NCI-H146 treated with DMSO at 0.1 percent for 48 hours (cell line): ENCODE data around the gene SERPINB1.
"Not testable (repeated sequence)": the region's sequence is repeated elsewhere in the genome, so short reads cannot be mapped to it uniquely, and the experiment has no call there.

Source experiments
- DNase-seq: peaks from one replicate; lab custom pipeline; 2025; ENCODE audit not compliant: unreplicated experiment; lab: John Stamatoyannopoulos, UW

Gene SERPINB1

DNA sequence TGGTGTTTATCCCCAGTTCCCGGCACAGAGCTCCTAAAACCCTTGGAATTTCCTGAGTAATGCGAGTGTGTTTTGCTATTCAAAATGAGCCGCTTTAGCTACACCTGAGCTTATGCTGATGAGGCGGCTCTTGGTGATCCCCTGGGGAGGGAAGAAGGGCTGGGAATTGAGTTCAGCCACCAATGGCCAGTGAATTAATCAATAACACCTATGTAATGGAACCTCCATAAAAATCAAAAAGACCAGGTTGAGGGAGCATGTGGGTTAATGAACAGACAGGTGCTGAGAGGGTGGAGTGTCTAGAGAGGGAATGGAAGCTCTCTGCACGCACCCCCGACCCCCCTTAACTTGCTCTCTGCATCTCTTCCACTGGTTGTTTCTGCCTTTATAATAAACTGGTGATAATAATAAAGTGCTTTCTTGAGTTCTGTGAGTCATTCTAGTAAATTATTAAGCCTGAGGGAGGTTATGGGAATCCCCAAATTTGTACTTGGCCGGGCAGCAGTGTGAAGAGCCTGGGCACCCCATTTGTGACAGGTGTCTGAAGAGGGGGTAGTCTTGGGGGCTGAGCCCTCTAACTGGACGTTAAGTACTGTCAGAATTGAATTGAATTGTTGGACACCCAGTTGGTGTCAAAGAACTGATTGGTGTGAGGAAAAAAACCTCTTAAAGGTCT is 24.6 kb upstream of the SERPINB1 start:
- DNase-seq: no peak

DNA sequence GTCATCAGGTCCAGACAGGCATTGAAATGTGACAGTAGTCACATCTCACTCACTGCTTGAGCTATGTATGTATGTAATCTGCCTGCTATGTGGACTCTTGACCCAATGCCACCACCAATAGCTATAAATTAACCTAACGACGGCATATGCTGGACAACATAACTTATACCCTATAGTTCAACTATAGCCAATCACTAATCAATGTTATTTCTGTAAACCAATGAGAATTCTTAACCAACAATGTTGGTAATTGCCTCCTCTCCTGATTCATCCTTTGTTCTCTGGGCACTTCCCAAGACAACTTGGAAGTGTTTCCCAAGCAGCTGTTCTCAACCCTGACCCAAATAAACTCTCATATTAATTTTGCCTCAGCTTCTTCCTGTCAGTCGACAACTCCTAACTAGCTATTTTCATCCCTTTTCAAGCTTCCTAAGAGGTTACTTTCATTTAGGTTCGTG is 24.1 kb upstream of the SERPINB1 start:
- DNase-seq: no peak

DNA sequence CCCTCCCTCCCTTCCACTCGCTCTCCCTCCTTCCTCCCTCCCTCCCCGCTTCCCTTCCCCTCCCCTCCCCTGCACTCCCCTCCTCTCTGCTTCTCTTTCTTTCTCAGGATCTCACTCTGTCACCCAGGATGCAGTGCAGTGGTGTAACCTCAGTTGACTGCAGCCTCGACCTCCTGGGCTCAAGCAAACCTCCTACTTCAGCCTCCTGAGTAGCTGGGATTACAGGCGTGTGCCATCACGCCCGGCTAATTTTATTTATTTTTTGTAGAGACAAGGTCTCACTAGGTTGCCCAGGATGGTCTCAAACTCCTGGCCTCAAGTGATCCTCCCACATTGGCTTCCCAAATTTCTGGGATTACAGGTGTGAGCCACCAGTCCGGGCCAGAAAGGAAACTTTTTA is 23.6 kb upstream of the SERPINB1 start:
- DNase-seq: no peak

DNA sequence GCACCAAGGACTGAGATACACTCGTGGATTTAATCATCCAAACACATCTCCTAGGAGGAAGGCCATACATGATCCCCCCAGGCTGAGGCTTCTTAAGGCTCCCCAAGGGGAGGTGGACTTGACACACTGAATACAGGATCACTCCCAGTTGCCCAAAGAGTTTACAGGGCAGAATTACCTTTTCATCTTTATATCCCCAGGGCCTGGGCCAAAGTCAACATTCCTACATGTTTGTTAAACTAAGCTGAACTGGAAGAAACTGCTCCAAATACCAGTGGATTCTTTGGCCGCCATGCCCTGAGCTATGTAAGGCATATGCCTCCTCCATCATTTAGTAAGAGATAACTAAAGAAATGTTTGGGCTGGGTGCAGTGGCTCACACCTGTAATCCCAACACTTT is 22.2 kb upstream of the SERPINB1 start:
- DNase-seq: no peak

DNA sequence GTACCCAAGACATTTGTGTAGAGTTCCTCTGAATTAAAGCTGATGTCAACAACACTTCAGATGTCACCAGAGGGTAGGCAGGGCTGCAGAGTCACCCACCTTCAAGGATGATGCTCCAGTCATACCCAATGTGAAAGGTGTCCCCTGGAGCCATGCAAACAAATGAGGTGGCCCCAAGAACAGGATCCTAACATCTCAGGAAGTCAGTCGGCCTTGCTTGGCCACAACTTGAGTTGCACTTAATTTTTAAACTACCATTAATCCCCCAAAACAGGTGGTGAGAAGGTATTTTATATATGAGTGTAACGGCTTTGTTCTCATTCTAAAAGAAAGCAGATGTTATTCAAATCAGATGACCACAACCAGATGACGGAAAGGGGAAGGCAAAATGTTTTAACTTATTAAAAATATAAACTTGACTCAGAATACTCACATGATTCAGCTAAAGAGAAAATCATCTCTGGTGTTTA is 21.1 kb upstream of the SERPINB1 start:
- DNase-seq: no peak

DNA sequence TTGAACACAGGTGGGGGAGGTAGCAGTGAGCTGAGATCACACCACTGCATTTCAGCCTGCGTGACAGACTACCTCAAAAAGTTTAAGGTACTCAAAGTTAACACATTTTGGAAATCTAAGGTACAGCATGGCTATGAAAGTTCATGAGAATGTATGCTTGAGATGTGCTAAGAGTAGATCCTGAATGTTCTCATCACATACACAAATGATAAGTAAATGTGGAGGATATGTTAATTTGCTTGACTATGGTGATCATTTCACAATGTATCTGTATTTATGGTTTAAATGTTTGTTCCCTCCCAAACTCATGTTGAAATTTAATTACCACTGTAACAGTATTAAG is 20.1 kb upstream of the SERPINB1 start:
- no peak for DNase-seq

DNA sequence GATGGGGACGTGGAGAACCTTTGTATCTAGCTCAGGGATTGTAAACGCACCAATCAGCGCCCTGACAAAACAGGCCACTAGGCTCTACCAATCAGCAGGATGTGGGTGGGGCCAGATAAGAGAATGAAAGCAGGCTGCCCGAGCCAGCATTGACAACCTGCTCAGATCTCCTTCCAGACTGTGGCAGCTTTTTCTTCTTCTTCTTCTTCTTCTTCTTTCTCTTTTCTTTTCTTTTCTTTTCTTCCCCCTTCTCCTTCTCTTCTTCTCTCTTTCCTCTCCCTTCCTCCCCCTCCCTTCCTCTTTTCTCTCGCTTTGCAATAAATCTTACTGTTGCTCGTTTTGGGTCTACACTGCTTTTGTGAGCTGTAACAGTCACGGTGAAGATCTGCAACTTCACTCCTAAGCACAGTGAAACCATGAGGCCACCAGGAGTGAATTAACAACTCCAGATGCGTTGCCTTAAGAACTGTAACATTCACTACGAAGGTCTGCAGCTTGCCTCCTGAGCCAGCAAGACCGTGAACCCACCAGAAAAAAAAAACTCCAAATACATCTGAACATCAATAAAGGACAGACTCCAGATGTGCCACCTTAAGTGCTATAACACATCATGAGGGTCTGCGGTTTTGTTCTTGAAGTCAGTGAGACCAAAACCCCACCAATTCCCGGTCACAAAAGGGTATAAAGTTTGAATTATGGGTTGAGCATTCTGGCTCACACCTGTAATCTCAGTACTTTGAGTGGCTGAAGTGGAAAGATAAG is 19.6 kb upstream of the SERPINB1 start:
- no peak for DNase-seq

DNA sequence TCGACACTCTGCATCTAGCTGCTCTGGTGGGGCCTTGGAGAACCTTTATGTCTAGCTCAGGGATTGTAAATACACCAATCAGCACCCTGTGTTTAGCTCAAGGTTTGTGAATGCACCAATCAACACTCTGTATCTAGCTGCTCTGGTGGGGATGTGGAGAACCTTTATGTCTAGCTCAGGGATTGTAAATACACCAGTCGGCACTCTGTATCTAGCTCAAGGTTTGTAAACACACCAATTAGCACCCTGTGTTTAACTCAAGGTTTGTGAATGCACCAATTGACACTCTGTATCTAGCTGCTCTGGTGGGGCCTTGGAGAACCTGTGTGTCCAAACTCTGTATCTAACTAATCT is 19.0 kb upstream of the SERPINB1 start:
- DNase-seq: not testable (repeated sequence)

DNA sequence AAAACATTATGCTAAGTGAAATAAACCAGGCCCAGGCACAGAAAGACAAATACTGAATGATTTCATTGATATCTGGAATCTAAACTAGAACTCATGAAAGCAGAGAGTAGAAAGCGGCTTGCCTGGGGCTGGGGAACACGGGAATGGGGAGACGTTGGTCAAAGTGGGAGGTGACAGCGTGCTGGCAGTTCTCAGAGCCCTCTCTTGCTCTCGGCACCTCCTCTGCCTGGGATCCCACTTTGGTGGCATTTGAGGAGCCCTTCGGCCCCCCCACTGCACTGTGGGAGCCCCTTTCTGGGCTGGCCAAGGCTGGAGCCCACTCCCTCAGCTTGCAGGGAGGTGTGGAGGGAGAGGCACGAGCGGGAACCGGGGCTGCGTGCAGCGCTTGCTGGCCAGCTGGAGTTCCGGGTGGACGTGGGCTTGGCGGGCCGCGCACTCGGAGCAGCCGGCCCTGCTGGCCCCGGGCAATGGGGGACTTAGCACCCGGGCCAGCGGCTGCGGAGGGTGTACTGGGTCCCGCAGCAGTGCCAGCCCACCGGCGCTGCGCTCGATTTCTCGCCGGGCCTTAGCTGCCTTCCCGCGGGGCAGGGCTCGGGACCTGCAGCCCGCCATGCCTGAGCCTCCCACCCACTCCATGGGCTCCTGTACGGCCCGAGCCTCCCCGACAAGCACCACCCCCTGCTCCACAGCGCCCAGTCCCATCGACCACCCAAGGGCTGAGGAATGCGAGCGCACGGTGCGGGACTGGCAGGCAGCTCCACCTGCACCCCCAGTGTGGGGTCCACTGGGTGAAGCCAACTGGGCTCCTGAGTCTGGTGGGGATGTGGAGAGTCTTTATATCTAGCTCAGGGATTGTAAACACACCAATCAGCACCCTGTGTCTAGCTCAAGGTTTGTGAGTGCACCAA is 18.4 kb upstream of the SERPINB1 start:
- not testable (repeated sequence) for DNase-seq

DNA sequence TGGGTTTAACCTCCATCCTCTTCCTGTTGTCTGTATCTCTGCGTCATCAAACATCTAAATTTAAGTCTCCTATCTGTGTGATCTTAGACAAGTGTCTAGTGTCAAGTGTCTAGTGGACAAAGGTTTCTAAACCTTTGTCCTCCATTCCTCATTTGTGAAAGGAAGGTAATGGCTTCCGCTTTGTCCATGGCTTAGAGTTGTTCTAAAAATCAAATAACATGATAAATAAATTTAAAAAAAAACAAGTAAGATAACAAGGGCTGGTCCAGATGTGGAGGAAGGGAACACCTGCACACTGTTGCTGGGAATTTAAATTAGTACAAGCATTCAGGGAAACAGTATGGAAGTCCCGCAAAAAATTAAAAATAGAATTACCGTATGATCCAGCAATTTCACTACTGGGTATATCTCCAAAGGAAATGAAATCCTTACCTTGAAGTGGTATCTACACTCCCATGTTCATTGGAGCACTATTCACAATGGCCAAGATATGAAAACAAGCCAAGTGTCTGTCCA is 17.6 kb upstream of the SERPINB1 start:
- DNase-seq: no peak

DNA sequence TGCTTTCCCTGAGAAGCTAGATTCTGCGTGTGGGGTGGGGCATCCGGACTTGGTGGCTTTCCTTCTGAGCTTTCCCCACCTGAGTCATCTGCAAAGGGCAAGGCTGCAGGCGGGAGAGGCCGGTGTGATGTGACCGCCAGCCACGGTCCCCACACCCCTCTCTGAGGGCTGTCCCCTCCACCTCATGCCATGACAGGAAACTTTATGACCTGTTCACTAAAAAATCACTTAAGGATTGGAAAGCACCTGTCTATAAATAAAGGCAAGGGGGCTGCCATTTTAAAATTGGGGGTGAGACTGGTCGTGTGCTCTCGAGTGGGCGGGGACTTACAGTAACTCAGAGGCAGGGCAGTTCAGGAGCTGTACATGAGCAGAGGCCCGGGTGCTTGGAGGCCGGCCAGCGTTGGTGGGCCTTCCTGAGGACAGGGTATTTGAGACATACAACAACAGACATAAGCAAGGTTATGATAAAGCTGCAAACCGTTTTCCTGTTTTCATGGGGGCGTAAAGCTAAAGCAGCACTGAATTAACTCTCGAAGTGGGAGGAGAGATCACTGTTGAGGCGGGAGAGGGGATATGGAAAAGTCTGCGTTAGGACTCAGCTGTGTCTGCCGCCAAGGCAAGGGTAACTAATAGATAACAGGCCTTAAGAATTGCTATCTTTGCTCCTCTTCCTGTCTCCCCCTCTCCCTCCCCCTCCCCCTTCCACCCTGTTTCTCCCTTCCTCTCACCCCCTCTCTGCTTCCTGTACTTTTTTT is 16.1 kb upstream of the SERPINB1 start:
- no peak for DNase-seq

DNA sequence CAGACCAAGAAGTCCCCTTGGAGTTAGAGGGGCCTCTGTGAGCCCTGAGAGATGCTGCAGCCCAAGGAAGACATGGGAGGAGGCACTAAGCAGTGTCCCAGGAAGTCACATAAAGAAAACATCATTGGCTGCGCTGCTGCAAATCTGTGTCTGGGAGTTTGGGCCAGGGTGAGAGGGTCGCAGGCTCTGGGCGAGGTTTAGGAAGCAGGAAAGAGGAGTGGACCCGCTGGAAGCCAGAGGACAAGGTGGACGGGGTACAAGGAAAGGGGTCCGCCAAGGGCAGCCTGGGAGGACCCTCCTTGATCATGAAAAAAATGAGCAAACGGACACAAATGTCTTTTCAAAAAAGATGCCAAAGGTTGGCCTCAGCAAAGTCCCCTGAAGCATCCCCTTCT is 15.5 kb upstream of the SERPINB1 start:
- no peak for DNase-seq

DNA sequence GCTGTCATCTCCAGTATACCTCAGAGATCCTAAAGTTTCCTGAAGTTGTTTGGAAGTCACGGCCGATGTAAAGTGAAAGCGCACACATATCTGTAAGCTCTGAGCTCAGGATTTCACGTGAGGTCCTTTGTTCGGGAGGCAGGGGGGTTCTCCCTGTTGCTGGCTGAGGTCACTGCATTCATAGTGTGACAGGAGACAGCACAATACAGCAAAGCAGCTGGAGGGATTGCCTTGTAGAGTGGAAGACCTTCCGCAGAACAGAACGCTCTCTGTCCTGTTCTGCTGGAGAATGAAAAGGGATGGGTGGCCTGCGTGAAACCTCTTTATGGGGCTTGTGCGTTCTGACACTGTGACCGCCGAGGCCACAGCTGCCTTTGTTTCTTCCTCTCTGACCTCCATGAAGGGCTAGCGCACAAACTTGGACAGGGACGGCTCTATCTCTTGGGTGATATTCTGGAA is 13.4 kb upstream of the SERPINB1 start:
- DNase-seq: no peak

DNA sequence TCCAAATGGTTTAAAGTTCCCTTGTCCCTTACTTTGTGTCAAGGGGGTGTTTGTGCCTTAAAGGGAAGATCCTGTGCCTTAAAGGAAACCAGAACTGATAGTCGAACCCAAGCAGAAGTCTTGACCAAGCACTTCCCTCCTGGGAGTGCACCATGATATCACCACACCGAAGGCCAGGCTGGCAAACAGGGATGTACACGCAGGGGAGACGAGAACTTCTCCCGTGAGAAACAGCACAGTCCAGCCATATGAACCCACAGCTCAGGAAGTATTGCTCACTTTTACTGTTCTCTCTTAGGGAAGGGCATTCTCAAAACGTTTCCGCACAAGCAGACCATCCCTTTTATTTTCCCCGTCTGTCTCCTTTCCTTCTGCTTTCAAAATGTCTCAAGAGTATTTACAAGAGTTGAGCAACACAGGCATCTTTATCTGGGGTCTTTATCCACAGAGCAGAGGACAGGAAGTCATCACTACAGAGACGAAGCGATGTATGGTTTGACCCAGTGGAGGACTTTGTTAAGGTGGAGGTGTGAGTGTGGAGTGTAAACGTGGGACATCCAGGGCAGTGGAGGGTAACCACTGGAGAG is 12.8 kb upstream of the SERPINB1 start:
- DNase-seq: no peak

DNA sequence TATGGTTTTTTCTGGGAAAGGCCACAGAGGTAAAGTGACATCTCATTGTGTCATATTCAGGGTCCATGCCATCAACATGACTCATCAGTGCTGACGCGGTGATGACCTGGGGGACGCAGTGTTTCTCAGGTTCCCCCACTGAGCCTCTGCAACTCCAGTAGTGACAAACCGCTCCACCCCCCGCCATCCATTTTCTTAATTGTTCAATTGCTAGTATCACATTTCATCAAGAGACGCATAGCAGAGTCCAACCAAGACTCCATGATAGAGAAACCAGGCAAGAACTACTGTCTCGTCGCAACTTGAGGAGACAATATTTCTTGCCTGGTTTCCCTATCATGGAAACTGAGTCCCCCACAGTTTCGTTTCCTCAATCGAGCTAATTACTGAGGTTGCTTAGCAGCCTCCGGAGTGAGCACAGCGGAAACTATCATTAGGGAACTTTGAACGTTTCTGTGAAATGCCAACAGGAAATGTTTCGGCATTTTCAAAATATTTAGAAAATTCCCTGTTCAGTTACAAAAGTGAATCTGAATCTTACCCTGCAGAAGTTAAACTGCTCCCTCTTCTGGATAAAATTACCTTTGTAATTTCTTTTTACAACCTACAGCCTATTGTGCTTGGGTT is 12.2 kb upstream of the SERPINB1 start:
- no peak for DNase-seq

DNA sequence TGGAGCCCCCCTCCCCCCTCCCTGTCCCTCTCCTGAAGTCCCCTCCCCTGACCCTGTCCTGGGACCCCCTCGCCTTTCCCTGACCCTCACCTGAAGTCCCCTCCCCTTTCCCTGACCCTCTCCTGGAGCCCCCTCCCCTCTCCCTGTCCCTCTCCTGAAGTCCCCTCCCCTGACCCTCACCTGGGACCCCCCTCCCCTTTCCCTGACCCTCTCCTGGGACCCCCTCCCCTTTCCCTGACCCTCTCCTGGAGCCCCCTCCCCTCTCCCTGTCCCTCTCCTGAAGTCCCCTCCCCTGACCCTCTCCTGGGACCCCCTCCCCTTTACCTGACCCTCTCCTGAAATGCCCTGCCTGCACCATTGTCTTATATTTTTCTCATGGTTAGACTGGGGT is 11.7 kb upstream of the SERPINB1 start:
- not testable (repeated sequence) for DNase-seq

DNA sequence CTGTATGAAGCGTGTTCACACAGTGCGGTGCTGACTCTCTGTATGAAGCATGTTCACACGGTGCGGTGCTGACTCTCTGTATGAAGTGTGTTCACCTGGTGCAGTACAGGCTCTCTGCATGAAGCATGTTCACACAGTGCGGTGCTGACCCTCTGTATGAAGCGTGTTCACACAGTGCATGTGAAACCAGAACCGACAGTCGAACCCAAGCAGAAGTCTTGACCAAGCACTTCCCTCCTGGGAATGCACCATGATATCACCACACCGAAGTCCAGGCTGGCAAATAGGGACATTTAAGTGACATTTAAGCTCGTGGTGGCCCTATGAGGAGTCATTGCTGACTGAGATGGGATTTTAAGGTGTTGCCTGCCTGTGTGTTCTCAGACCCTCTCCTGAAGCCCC is 11.3 kb upstream of the SERPINB1 start:
- no peak for DNase-seq

DNA sequence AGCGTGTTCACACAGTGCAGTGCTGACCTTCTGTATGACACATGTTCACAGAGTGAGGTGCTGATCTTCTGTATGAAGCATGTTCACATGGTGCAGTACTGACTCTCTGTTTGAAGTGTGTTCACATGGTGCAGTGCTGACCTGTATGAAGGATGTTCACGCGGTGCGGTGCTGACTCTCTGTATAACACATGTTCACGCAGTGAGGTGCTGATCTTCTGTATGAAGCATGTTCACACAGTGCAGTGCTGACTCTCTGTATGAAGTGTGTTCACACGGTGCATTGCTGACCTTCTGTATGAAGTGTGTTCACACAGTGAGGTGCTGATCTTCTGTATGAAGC is 10.8 kb upstream of the SERPINB1 start:
- no peak for DNase-seq

DNA sequence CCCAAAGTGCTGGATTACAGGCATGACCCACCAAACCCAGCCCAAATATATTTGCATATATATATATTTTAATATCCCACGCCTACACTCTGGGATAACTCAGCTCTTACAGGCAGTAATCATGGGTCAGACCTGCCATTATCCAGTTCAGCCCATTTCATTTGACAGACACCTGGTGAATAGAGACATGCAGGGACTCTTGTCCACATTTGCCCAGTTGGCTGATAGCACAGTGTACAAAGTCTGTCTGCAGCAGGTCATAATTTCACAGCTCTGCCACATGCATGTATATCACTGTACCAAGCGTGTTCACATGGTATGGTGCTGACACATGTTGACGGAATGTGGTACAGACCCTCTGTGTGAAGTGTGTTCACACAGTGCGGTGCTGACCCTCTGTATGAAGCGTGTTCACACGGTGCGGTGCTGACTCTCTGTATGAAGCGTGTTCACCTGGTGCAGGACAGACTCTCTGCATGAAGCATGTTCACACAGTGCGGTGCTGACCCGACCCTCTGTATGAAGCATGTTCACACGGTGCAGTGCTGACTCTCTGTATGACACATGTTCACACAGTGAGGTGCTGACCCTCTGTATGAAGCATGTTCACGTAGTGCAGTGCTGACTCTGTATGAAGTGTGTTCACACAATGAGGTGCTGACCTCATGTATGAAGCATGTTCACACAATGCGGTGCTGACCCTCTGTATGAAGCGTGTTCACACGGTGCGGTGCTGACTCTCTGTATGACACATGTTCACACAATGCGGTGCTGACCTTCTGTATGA is 10.3 kb upstream of the SERPINB1 start:
- DNase-seq: no peak
